ENCODE measurements around the gene DCST2. TPM values are rescaled to one million over a fixed set of nuclear protein-coding genes. Genes with fewer than 3 reads are reported as not detected.

The DCST2 gene
- total RNA-seq, 3 donors from 2014 or later (not counting 1 experiment from before 2014, with no cell fraction given): 0.30 to 0.92 (median 0.32) TPM

DNA sequence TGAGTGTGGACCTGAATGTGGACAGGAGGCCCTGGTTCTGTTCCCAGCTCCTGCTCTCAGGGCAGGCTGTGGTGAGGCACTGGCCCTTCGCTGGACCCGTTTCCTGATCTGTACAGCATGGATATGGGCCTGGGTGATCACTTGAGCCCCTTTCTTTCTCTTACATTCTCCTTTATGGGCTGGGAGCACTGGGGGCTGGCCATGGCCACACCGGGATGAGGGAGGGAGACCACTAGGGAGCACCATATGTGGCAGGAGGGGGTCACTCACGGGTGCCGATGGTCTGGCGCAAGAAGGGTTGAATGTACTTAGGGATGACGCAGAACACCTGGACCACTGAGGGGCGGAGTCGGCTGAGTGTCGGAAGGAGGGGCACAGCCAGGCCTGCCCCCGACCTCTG, 2.7 kb downstream of the DCST2 start:
- WGBS (ENCODE audit: insufficient coverage): 89% methylated on average over 11 of the region's 11 CpGs
- no peak for ATAC-seq
- no peaks in the 10 kb centered on the region for H3K36me3 ChIP-seq (ENCODE audit: control insufficient read depth, insufficient read depth, low read length)
- H3K4me3 Mint-ChIP-seq: no peak overlapping the region
- H3K27ac Mint-ChIP-seq: no peak overlapping the region
- no peaks in the 10 kb centered on the region for H3K27me3 ChIP-seq (ENCODE audit: control insufficient read depth, insufficient read depth, low read length)
- no peak overlapping the region for H3K4me3 ChIP-seq (ENCODE audit: low read length)
- no peaks in the 10 kb centered on the region for H3K36me3 Mint-ChIP-seq
- H3K9me3 Mint-ChIP-seq: no peaks in the 10 kb centered on the region
- H3K9me3 ChIP-seq (ENCODE audit: control insufficient read depth, insufficient read depth, low read length): no peaks in the 10 kb centered on the region
- H3K4me1 Mint-ChIP-seq: no peaks in the 10 kb centered on the region
- DNase-seq: no peak
- intact Hi-C loops (cut with micrococcal nuclease): no loop called here
- H3K27ac ChIP-seq (ENCODE audit: low read length): no peak overlapping the region
- H3K4me1 ChIP-seq (ENCODE audit: control insufficient read depth, insufficient read depth, low read length): no peaks in the 10 kb centered on the region
- TF ChIP-seq CTCF (IDR thresholded peaks at IDR 0.05): no peak
- H3K27me3 Mint-ChIP-seq (ENCODE audit: low read depth in 2 of 2): no peaks in the 10 kb centered on the region

- ATAC-seq (no peak), DNase-seq (no peak)
- intact Hi-C loops (cut with micrococcal nuclease): no loop called here
- TF ChIP-seq CTCF (IDR thresholded peaks at IDR 0.05): no peak
- H3K36me3 Mint-ChIP-seq: no peaks in the 10 kb centered on the region
- Histone ChIP-seq H3K4me1 (ENCODE audit: control insufficient read depth, insufficient read depth, low read length) (no peaks in the 10 kb centered on the region), H3K27me3 (ENCODE audit: control insufficient read depth, insufficient read depth, low read length) (no peaks in the 10 kb centered on the region), H3K36me3 (ENCODE audit: control insufficient read depth, insufficient read depth, low read length) (no peaks in the 10 kb centered on the region), H3K4me3 (ENCODE audit: low read length) (no peak overlapping the region), H3K27ac (ENCODE audit: low read length) (no peak overlapping the region), H3K9me3 (ENCODE audit: control insufficient read depth, insufficient read depth, low read length) (no peaks in the 10 kb centered on the region)
- H3K4me3 Mint-ChIP-seq: no peak overlapping the region
- no peaks in the 10 kb centered on the region for H3K9me3 Mint-ChIP-seq
- H3K4me1 Mint-ChIP-seq: no peaks in the 10 kb centered on the region
- H3K27me3 Mint-ChIP-seq (ENCODE audit: low read depth in 2 of 2): no peaks in the 10 kb centered on the region
- WGBS (ENCODE audit: insufficient coverage): 89% methylated on average over 15 of the region's 15 CpGs
- no peak overlapping the region for H3K27ac Mint-ChIP-seq
Observed at GRCh38 chr1:155030243-155030795, 3.3 kb downstream of the DCST2 start.

DNA sequence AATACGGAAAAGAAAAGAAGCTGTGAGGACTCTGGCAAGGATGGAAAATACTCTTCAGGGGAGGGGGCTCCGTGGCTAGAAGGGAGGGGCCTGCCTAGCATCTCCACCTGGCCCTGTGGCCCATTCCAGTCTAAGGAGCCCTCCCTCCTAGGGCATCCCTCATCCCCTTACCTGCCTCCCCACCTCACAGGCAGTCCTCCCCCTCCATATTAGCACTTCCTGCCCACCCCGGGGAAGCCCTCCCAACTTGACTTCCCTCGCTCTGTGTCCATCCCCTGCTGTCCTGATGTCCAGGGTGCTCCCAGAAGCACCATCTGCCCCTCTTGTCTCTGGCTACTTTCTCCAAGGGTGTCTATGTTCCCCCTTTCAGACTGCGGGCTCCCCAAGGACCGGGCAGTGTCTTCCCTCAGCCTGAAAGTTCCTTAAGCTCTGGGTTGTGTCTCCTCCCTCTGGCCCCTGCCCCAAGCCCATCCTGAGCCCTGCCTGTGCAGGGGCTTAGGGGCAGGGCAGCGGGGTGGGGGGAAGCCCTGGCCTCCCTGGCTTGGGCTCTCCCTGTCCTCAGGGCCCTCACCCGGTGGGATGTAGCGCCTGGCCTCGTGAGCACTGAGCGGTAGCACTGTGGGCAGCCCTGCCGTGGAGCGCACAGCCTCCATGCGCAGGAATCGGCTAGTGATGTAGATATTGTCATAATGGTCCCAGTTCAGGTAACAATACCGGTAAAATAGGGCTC, 3.9 kb downstream of the DCST2 start:
- Mint-ChIP-seq H3K27ac (no peak overlapping the region), H3K36me3 (no peaks in the 10 kb centered on the region), H3K4me1 (no peaks in the 10 kb centered on the region), H3K4me3 (no peak overlapping the region), H3K27me3 (ENCODE audit: low read depth in 2 of 2) (no peaks in the 10 kb centered on the region), H3K9me3 (no peaks in the 10 kb centered on the region)
- H3K36me3 ChIP-seq (ENCODE audit: control insufficient read depth, insufficient read depth, low read length): no peaks in the 10 kb centered on the region
- 90% methylated on average over 16 of the region's 16 CpGs for WGBS (ENCODE audit: insufficient coverage)
- H3K9me3 ChIP-seq (ENCODE audit: control insufficient read depth, insufficient read depth, low read length): no peaks in the 10 kb centered on the region
- ATAC-seq: no peak
- intact Hi-C loops (cut with micrococcal nuclease): no loop called here
- no peaks in the 10 kb centered on the region for H3K27me3 ChIP-seq (ENCODE audit: control insufficient read depth, insufficient read depth, low read length)
- no peak overlapping the region for H3K4me3 ChIP-seq (ENCODE audit: low read length)
- DNase-seq: no peak
- TF ChIP-seq CTCF (IDR thresholded peaks at IDR 0.05): no peak
- H3K4me1 ChIP-seq (ENCODE audit: control insufficient read depth, insufficient read depth, low read length): no peaks in the 10 kb centered on the region
- no peak overlapping the region for H3K27ac ChIP-seq (ENCODE audit: low read length)

DNA sequence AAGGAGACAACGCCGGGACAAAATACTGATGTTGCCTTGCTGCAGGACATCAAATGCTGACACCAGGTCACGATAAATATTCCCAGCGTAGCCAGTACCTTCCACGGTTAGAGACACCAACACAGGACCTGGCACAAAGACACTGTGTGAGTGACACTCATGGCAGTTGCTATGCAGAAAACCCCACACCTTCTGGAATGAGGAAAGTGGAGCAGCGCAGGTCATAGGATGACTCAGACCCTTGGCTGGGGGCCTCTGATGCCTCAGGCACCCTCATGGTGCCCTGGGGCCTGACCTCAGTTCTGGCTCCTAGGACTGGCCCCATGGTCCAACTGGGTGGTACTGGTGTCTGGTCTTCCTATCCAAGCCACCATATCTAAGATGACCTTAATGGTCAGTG, 7.0 kb downstream of the DCST2 start:
- Histone ChIP-seq H3K4me3 (ENCODE audit: low read length) (no peak overlapping the region), H3K9me3 (ENCODE audit: control insufficient read depth, insufficient read depth, low read length) (no peaks in the 10 kb centered on the region), H3K36me3 (ENCODE audit: control insufficient read depth, insufficient read depth, low read length) (no peaks in the 10 kb centered on the region), H3K4me1 (ENCODE audit: control insufficient read depth, insufficient read depth, low read length) (no peaks in the 10 kb centered on the region), H3K27ac (ENCODE audit: low read length) (no peak overlapping the region), H3K27me3 (ENCODE audit: control insufficient read depth, insufficient read depth, low read length) (no peaks in the 10 kb centered on the region)
- DNase-seq (no peak), ATAC-seq (no peak)
- intact Hi-C loops (cut with micrococcal nuclease): no loop called here
- no peaks in the 10 kb centered on the region for H3K4me1 Mint-ChIP-seq
- TF ChIP-seq CTCF (IDR thresholded peaks at IDR 0.05): no peak
- no peaks in the 10 kb centered on the region for H3K27me3 Mint-ChIP-seq (ENCODE audit: low read depth in 2 of 2)
- no peaks in the 10 kb centered on the region for H3K9me3 Mint-ChIP-seq
- 91% methylated on average over 6 of the region's 6 CpGs for WGBS (ENCODE audit: insufficient coverage)
- no peaks in the 10 kb centered on the region for H3K36me3 Mint-ChIP-seq
- no peak overlapping the region for H3K27ac Mint-ChIP-seq
- H3K4me3 Mint-ChIP-seq: no peak overlapping the region

Measured in natural killer cell (primary cell).